Glutamatergic neuron (in vitro differentiated cells): ENCODE data around the gene TSN. TPM values are rescaled to one million over a fixed set of nuclear protein-coding genes. Genes with fewer than 3 reads are reported as not detected.
"Not testable (repeated sequence)": the region's sequence is repeated elsewhere in the genome, so short reads cannot be mapped to it uniquely, and the experiment has no call there.

Experiments
- DNase-seq: peaks from one replicate; pipeline ENCODE4 v3.0.0; 2022
- H3K27ac Mint-ChIP-seq: one replicate; pipeline ENCODE4 v1.8.0; 2020; ENCODE audit warnings: mild to moderate bottlenecking, mixed read lengths, inconsistent platforms; ENCODE audit not compliant: unreplicated experiment
- H3K27me3 Mint-ChIP-seq: one replicate; pipeline ENCODE4 v1.8.0; 2020; ENCODE audit warnings: mild to moderate bottlenecking, moderate library complexity, mixed read lengths, inconsistent platforms; ENCODE audit not compliant: unreplicated experiment
- H3K36me3 Mint-ChIP-seq: one replicate; pipeline ENCODE4 v1.8.0; 2020; ENCODE audit warnings: mild to moderate bottlenecking, mixed read lengths, inconsistent platforms; ENCODE audit not compliant: unreplicated experiment
- H3K4me1 Mint-ChIP-seq: one replicate; pipeline ENCODE4 v1.8.0; 2020; ENCODE audit warnings: mild to moderate bottlenecking, low read depth, mixed read lengths, inconsistent platforms; ENCODE audit not compliant: unreplicated experiment
- H3K4me3 Mint-ChIP-seq: one replicate; pipeline ENCODE4 v1.8.0; 2020; ENCODE audit warnings: mild to moderate bottlenecking, mixed read lengths, inconsistent platforms; ENCODE audit not compliant: unreplicated experiment
- H3K9me3 Mint-ChIP-seq: one replicate; pipeline ENCODE4 v1.8.0; 2020; ENCODE audit warnings: mild to moderate bottlenecking, moderate library complexity, mixed read lengths, inconsistent platforms; ENCODE audit not compliant: unreplicated experiment
- CTCF ChIP-seq: fragments of 200-600 bp; sonication (generic); IDR thresholded peaks from one replicate; pipeline ENCODE4 v1.5.0; 2021; ENCODE audit not compliant: partially characterized antibody, unreplicated experiment
- total RNA-seq: library from RNA; stranded (reverse); fragmentation: NEBNext Ultra II Directional; extraction: Animal tissue kit (Norgen Biotek cat#: 25700); gene quantifications from one replicate; pipeline ENCODE4 v1.2.1, GENCODE V29; 2021; ENCODE audit not compliant: unreplicated experiment

Gene TSN
- total RNA-seq, 1 donor from 2014 or later: 47.8 TPM

GRCh38 chr2:121810959-121811853 is 55.8 kb downstream of the TSN start:
- Mint-ChIP-seq H3K4me3 (no peak overlapping the region), H3K4me1 (peaks cover 14% of the 10 kb centered on the region)
- TF ChIP-seq CTCF: peak; percentile 31

GRCh38 chr2:121813083-121813482 is 57.6 kb downstream of the TSN start:
- not testable (repeated sequence) for H3K36me3 Mint-ChIP-seq, H3K9me3 Mint-ChIP-seq, H3K27ac Mint-ChIP-seq, H3K4me3 Mint-ChIP-seq, H3K27me3 Mint-ChIP-seq, DNase-seq
- peaks cover 14% of the 10 kb centered on the region for H3K4me1 Mint-ChIP-seq

More at GRCh38 chr2:121810959-121811853, 55.8 kb downstream of the TSN start:
- Mint-ChIP-seq H3K36me3 (peaks cover 8% of the 10 kb centered on the region), H3K9me3 (peaks cover 10% of the 10 kb centered on the region), H3K27me3 (peaks cover 3% of the 10 kb centered on the region), H3K27ac (peak overlapping the region; percentile 73)
- DNase-seq: peak; percentile 64

- DNase-seq: no peak
- H3K9me3 Mint-ChIP-seq: peaks cover 10% of the 10 kb centered on the region
- H3K27me3 Mint-ChIP-seq: peaks cover 1% of the 10 kb centered on the region
- TF ChIP-seq CTCF: no peak
- no peak overlapping the region for H3K27ac Mint-ChIP-seq
- no peak overlapping the region for H3K4me3 Mint-ChIP-seq
- H3K36me3 Mint-ChIP-seq: peaks cover 8% of the 10 kb centered on the region
- H3K4me1 Mint-ChIP-seq: peaks cover 18% of the 10 kb centered on the region
Observed at GRCh38 chr2:121815216-121815615, 59.8 kb downstream of the TSN start.

GRCh38 chr2:121816797-121817196 is 61.3 kb downstream of the TSN start:
- Mint-ChIP-seq H3K4me1 (peaks cover 9% of the 10 kb centered on the region), H3K4me3 (no peak overlapping the region), H3K27ac (no peak overlapping the region), H3K36me3 (peaks cover 8% of the 10 kb centered on the region), H3K9me3 (peaks cover 8% of the 10 kb centered on the region), H3K27me3 (peaks cover 1% of the 10 kb centered on the region)
- DNase-seq: no peak
- TF ChIP-seq CTCF: no peak

- H3K4me3 Mint-ChIP-seq, H3K27me3 Mint-ChIP-seq, H3K36me3 Mint-ChIP-seq, H3K4me1 Mint-ChIP-seq, H3K27ac Mint-ChIP-seq, H3K9me3 Mint-ChIP-seq, DNase-seq: not testable (repeated sequence)
Observed at GRCh38 chr2:121817304-121817703, 61.9 kb downstream of the TSN start.

Other genes with a start within 250 kb of the TSN start
- gene RNU4ATAC, start 224.8 kb upstream of the TSN start, total RNA-seq: not detected
- gene CLASP1, start 106.2 kb upstream of the TSN start, total RNA-seq: 163 TPM
- 38.5 TPM for gene NIFK, start 18.8 kb upstream of the TSN start, total RNA-seq